ENCODE results near the gene MCCC2.
"Not testable (repeated sequence)": the region's sequence is repeated elsewhere in the genome, so short reads cannot be mapped to it uniquely, and the experiment has no call there.

DNA sequence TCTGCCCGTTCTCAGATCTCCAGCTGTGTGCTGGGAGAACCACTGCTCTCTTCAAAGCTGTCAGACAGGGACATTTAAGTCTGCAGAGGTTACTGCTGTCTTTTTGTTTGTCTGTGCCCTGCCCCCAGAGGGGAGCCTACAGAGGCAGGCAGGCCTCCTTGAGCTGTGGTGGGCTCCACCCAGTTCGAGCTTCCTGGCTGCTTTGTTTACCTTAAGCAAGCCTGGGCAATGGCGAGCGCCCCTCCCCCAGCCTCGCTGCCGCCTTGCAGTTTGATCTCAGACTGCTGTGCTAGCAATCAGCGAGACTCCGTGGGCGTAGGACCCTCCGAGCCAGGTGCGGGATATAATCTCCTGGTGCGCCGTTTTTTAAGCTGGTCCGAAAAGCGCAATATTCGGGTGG is 22.8 kb downstream of the MCCC2 start:
- TF ChIP-seq, protein P1, sequence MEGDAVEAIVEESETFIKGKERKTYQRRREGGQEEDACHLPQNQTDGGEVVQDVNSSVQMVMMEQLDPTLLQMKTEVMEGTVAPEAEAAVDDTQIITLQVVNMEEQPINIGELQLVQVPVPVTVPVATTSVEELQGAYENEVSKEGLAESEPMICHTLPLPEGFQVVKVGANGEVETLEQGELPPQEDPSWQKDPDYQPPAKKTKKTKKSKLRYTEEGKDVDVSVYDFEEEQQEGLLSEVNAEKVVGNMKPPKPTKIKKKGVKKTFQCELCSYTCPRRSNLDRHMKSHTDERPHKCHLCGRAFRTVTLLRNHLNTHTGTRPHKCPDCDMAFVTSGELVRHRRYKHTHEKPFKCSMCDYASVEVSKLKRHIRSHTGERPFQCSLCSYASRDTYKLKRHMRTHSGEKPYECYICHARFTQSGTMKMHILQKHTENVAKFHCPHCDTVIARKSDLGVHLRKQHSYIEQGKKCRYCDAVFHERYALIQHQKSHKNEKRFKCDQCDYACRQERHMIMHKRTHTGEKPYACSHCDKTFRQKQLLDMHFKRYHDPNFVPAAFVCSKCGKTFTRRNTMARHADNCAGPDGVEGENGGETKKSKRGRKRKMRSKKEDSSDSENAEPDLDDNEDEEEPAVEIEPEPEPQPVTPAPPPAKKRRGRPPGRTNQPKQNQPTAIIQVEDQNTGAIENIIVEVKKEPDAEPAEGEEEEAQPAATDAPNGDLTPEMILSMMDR (IDR thresholded peaks at IDR 0.05; ENCODE audit: poor library complexity) = not testable (repeated sequence)
- not testable (repeated sequence) for TF ChIP-seq EZH2 (IDR thresholded peaks at IDR 0.05; ENCODE audit: borderline replicate concordance)

Measured in hepatocyte (in vitro differentiated cells).